ENCODE results near the gene GRHL1. TPM values are rescaled to one million over a fixed set of nuclear protein-coding genes. Genes with fewer than 3 reads are reported as not detected.
A peak's percentile ranks its signal among the peaks of the same experiment; 100 is the strongest.

The GRHL1 gene, protein sequence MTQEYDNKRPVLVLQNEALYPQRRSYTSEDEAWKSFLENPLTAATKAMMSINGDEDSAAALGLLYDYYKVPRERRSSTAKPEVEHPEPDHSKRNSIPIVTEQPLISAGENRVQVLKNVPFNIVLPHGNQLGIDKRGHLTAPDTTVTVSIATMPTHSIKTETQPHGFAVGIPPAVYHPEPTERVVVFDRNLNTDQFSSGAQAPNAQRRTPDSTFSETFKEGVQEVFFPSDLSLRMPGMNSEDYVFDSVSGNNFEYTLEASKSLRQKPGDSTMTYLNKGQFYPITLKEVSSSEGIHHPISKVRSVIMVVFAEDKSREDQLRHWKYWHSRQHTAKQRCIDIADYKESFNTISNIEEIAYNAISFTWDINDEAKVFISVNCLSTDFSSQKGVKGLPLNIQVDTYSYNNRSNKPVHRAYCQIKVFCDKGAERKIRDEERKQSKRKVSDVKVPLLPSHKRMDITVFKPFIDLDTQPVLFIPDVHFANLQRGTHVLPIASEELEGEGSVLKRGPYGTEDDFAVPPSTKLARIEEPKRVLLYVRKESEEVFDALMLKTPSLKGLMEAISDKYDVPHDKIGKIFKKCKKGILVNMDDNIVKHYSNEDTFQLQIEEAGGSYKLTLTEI
- total RNA-seq = 0.29 and 0.36 TPM in 2 replicates

DNA sequence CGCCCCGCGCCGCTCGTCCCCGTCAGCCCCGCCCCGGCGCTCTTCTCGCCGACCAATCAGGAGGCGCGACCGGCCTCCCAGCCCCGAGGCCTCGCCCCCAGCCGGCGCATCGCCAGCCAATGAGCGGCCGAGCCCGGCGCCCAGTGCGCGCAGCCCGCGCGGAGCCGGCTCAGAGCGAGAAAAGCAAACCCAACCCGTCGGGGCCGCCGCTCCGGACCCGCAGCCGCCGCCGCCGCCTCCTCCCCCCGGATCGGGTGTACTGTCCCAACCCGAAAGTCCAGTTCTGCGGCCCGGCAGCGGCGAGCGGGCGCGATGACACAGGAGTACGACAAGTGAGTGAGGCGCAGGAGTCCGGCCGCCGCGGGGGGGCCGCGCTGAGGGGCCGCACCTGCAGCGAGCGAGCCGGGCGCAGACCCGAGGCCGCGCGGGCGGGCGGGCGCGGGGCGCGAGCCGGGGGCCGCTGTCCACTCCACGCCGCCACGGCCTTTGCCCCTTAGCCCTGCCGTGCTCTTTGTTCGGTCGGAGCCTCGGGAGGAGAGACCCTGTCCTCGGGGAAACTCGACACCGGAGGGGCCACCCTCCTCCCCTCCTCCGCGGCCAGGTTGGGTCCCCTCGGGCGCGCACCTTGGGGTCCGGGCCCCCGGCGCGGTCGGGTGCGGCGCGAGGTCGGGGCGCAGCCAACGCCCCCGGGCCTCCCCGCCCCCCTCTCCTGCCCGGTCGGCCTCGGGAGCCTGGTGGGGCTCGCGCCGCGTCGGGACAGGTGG, at the start of gene GRHL1:
Gene GRHL1, plus strand, starts transcription at position 172 of the 764 bp plus-strand sequence. Its CDS starts 141 bp downstream, at position 313.
- Histone ChIP-seq H3K4me3 (ENCODE audit: insufficient read depth, low read length) (peak within 1 kb of the TSS; percentile 83), H3K4me2 (ENCODE audit: insufficient read depth, low read length) (peak within 1 kb of the TSS; percentile 84), H3K79me2 (ENCODE audit: insufficient read depth, low read length) (no peaks in the 10 kb centered on the region), H4K20me1 (ENCODE audit: insufficient read depth, low read length) (no peaks in the 10 kb centered on the region), H3K27me3 (ENCODE audit: insufficient read depth, low read length) (no peaks in the 10 kb centered on the region), H3K4me1 (ENCODE audit: insufficient read depth, low read length) (peaks cover 6% of the 10 kb centered on the region), H3K36me3 (ENCODE audit: insufficient read depth, low read length) (no peaks in the 10 kb centered on the region), H3K27ac (ENCODE audit: low read depth, low read length) (no peak within 1 kb of the TSS), H3K9me3 (ENCODE audit: low read depth, low read length) (no peaks in the 10 kb centered on the region), H2AFZ (ENCODE audit: low read length) (peak within 1 kb of the TSS; percentile 84)
- DNase-seq (ENCODE audit: insufficient read length, low spot score, missing footprints) = peak; percentile 100
- TF ChIP-seq, protein P1, sequence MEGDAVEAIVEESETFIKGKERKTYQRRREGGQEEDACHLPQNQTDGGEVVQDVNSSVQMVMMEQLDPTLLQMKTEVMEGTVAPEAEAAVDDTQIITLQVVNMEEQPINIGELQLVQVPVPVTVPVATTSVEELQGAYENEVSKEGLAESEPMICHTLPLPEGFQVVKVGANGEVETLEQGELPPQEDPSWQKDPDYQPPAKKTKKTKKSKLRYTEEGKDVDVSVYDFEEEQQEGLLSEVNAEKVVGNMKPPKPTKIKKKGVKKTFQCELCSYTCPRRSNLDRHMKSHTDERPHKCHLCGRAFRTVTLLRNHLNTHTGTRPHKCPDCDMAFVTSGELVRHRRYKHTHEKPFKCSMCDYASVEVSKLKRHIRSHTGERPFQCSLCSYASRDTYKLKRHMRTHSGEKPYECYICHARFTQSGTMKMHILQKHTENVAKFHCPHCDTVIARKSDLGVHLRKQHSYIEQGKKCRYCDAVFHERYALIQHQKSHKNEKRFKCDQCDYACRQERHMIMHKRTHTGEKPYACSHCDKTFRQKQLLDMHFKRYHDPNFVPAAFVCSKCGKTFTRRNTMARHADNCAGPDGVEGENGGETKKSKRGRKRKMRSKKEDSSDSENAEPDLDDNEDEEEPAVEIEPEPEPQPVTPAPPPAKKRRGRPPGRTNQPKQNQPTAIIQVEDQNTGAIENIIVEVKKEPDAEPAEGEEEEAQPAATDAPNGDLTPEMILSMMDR (IDR thresholded peaks at IDR 0.05; ENCODE audit: extremely low read depth, low read depth, low read length) = no peak

GRCh38 chr2:9905413-9905812, 46.1 kb upstream of the GRHL1 start:
- no peak overlapping the region for H3K4me3 ChIP-seq (ENCODE audit: insufficient read depth, low read length)
- H4K20me1 ChIP-seq (ENCODE audit: insufficient read depth, low read length) = no peaks in the 10 kb centered on the region
- H3K9me3 ChIP-seq (ENCODE audit: low read depth, low read length) = no peaks in the 10 kb centered on the region
- H3K27ac ChIP-seq (ENCODE audit: low read depth, low read length) = no peak overlapping the region
- H3K36me3 ChIP-seq (ENCODE audit: insufficient read depth, low read length) = no peaks in the 10 kb centered on the region
- DNase-seq (ENCODE audit: insufficient read length, low spot score, missing footprints) = no peak
- H2AFZ ChIP-seq (ENCODE audit: low read length) = no peak overlapping the region
- H3K4me1 ChIP-seq (ENCODE audit: insufficient read depth, low read length) = peaks cover 7% of the 10 kb centered on the region
- TF ChIP-seq, protein P1 (IDR thresholded peaks at IDR 0.05; ENCODE audit: extremely low read depth, low read depth, low read length) = no peak
- H3K27me3 ChIP-seq (ENCODE audit: insufficient read depth, low read length) = no peaks in the 10 kb centered on the region
- H3K79me2 ChIP-seq (ENCODE audit: insufficient read depth, low read length) = no peaks in the 10 kb centered on the region
- H3K4me2 ChIP-seq (ENCODE audit: insufficient read depth, low read length) = no peak overlapping the region

GRCh38 chr2:9907402-9907801, 44.1 kb upstream of the GRHL1 start:
- no peaks in the 10 kb centered on the region for H4K20me1 ChIP-seq (ENCODE audit: insufficient read depth, low read length)
- no peak overlapping the region for H2AFZ ChIP-seq (ENCODE audit: low read length)
- H3K79me2 ChIP-seq (ENCODE audit: insufficient read depth, low read length) = no peaks in the 10 kb centered on the region
- no peak for DNase-seq (ENCODE audit: insufficient read length, low spot score, missing footprints)
- H3K4me2 ChIP-seq (ENCODE audit: insufficient read depth, low read length) = no peak overlapping the region
- peaks cover 7% of the 10 kb centered on the region for H3K4me1 ChIP-seq (ENCODE audit: insufficient read depth, low read length)
- no peaks in the 10 kb centered on the region for H3K9me3 ChIP-seq (ENCODE audit: low read depth, low read length)
- TF ChIP-seq, protein P1 (IDR thresholded peaks at IDR 0.05; ENCODE audit: extremely low read depth, low read depth, low read length) = no peak
- no peak overlapping the region for H3K4me3 ChIP-seq (ENCODE audit: insufficient read depth, low read length)
- no peak overlapping the region for H3K27ac ChIP-seq (ENCODE audit: low read depth, low read length)
- peaks cover 4% of the 10 kb centered on the region for H3K36me3 ChIP-seq (ENCODE audit: insufficient read depth, low read length)
- no peaks in the 10 kb centered on the region for H3K27me3 ChIP-seq (ENCODE audit: insufficient read depth, low read length)

Data from osteoblast (primary cell).